A549 (cell line): ENCODE data around the gene OTC. TPM values are rescaled to one million over a fixed set of nuclear protein-coding genes. Genes with fewer than 3 reads are reported as not detected.

ENCODE experiments used
- ATAC-seq, 2 experiments: fragments of 200-7000 bp in 1 of 2; fragments of >200 bp in 1 of 2; cut with Nextera tagmentation in 1 of 2; cut with Tn5 transposase in 1 of 2; 3 replicates each; pipeline versions ENCODE4 v1.8.0 to v1.9.1; 2018 to 2020; ENCODE audit warnings: mild to moderate bottlenecking in 1 of 2, moderate library complexity in 1 of 2
- CTCF ChIA-PET: fragments of 300-600 bp; sonication (Branson Sonifier 250); formaldehyde crosslinking; extraction: SDS; loops from one replicate; lab custom pipeline; 2021; ENCODE audit warnings: antibody characterized with exemption, inconsistent platforms; lab: Yijun Ruan, JAX
- POLR2A ChIA-PET: fragments of 350-600 bp; formaldehyde crosslinking; extraction: SDS; loops from one replicate; lab custom pipeline; 2021; ENCODE audit warnings: antibody characterized with exemption, inconsistent platforms; lab: Yijun Ruan, JAX
- DNase-seq, 2 experiments: peaks; one replicate each; pipeline versions ENCODE4 v3.0.0 to v3.0.0-alpha.2; 2011 to 2016; ENCODE audit warnings: low read depth in 1 of 2, low spot score in 1 of 2
- FAIRE-seq: peaks from 2 replicates; lab custom pipeline; 2011; peaks lifted over from hg19 to GRCh38; lab: Jason Lieb, UNC
- H3K27ac ChIP-seq, 2 experiments: fragments of >200 bp; sonication (Bioruptor Twin); formaldehyde crosslinking; 3 replicates each; pipeline ENCODE4 v1.5.1; 2016 to 2017
- H3K4me1 ChIP-seq: fragments of >200 bp; sonication (Bioruptor Twin); formaldehyde crosslinking; 3 replicates; pipeline ENCODE4 v1.6.1; 2016
- H3K4me2 ChIP-seq: fragments of >200 bp; sonication (Bioruptor Twin); formaldehyde crosslinking; 3 replicates; pipeline ENCODE4 v1.6.1; 2016
- H3K4me3 ChIP-seq: fragments of >200 bp; sonication (Bioruptor Twin); formaldehyde crosslinking; 3 replicates; pipeline ENCODE4 v1.5.1; 2016
- H3K9me3 ChIP-seq: fragments of >200 bp; sonication (Bioruptor Twin); formaldehyde crosslinking; 3 replicates; pipeline ENCODE4 v1.6.1; 2016
- ATOH8 ChIP-seq: fragments of 250-450 bp; sonication (Bioruptor Pico); IDR thresholded peaks from 2 replicates; pipeline ENCODE4 v1.5.0; 2020; ENCODE audit warnings: low read depth, mild to moderate bottlenecking, moderate library complexity
- BHLHE40 ChIP-seq: IDR thresholded peaks from 2 replicates; pipeline ENCODE4 v1.6.1; 2012; ENCODE audit warnings: low read depth, low read length, inconsistent platforms
- CBX8 ChIP-seq: fragments of 200-600 bp; sonication (generic); IDR thresholded peaks from 2 replicates; pipeline ENCODE4 v1.6.1; 2016
- CHD4 ChIP-seq: fragments of 200-600 bp; sonication (generic); IDR thresholded peaks from 2 replicates; pipeline ENCODE4 v1.6.1; 2016; ENCODE audit warnings: antibody characterized with exemption, mild to moderate bottlenecking, borderline replicate concordance
- EHMT2 ChIP-seq: fragments of 200-600 bp; sonication (generic); IDR thresholded peaks from 2 replicates; pipeline ENCODE4 v1.6.1; 2016; ENCODE audit warnings: antibody characterized with exemption, low read depth, mild to moderate bottlenecking, moderate library complexity
- ELK1 ChIP-seq: fragments of 150-350 bp; IDR thresholded peaks from 2 replicates; pipeline ENCODE4 v1.6.1; 2014; ENCODE audit warnings: low read depth, mild to moderate bottlenecking, low read length
- EP300 ChIP-seq, 2 experiments: fragments of >200 bp; sonication (Bioruptor Twin); formaldehyde crosslinking; IDR thresholded peaks; 2 replicates in 1 of 2; 3 replicates in 1 of 2; pipeline ENCODE4 v1.6.1; 2016 to 2017
- ESRRA ChIP-seq: fragments of 150-350 bp; IDR thresholded peaks from 2 replicates; pipeline ENCODE4 v1.6.1; 2014; ENCODE audit warnings: mild to moderate bottlenecking, low read length, borderline replicate concordance
- FOSB ChIP-seq: fragments of 250-450 bp; sonication (Bioruptor Pico); IDR thresholded peaks from 2 replicates; pipeline ENCODE4 v1.5.0; 2020; ENCODE audit warnings: mild to moderate bottlenecking, moderate library complexity
- FOSL2 ChIP-seq, 2 experiments: fragments of 450-650 bp in 1 of 2; fragments of >200 bp in 1 of 2; sonication (Bioruptor Twin) in 1 of 2; formaldehyde crosslinking; IDR thresholded peaks; 2 replicates each; pipeline versions ENCODE4 v1.5.0 to v1.6.1; 2016 to 2020; ENCODE audit warnings: mild to moderate bottlenecking in 1 of 2, moderate library complexity in 1 of 2
- GATA3 ChIP-seq: IDR thresholded peaks from 2 replicates; pipeline ENCODE4 v1.6.1; 2012; ENCODE audit warnings: borderline replicate concordance
- HDAC2 ChIP-seq: fragments of 200-600 bp; sonication (generic); IDR thresholded peaks from 2 replicates; pipeline ENCODE4 v1.6.1; 2016
- HES2 ChIP-seq: fragments of >200 bp; sonication (Bioruptor Twin); formaldehyde crosslinking; IDR thresholded peaks from 2 replicates; pipeline ENCODE4 v1.6.1; 2016
- HEYL ChIP-seq: fragments of 250-450 bp; sonication (Bioruptor Pico); IDR thresholded peaks from 2 replicates; pipeline ENCODE4 v1.8.0; 2021; ENCODE audit warnings: mild to moderate bottlenecking, moderate library complexity
- HOXB5 ChIP-seq: fragments of 250-450 bp; sonication (Bioruptor Pico); IDR thresholded peaks from 2 replicates; pipeline ENCODE4 v1.5.0; 2020; ENCODE audit warnings: mild to moderate bottlenecking, moderate library complexity
- JUN ChIP-seq, 2 experiments: fragments of >200 bp; sonication (Bioruptor Twin); formaldehyde crosslinking; IDR thresholded peaks; 2 replicates in 1 of 2; 3 replicates in 1 of 2; pipeline ENCODE4 v1.6.1; 2016 to 2017
- MAX ChIP-seq: IDR thresholded peaks from 2 replicates; pipeline ENCODE4 v1.6.1; 2012
- MAZ ChIP-seq: fragments of 150-350 bp; IDR thresholded peaks from 2 replicates; pipeline ENCODE4 v1.6.1; 2014; ENCODE audit warnings: antibody characterized with exemption, low read depth, low read length, borderline replicate concordance
- RAD21 ChIP-seq, 2 experiments: fragments of >200 bp in 1 of 2; sonication (Bioruptor Twin) in 1 of 2; formaldehyde crosslinking in 1 of 2; IDR thresholded peaks in 1 of 2; conservative IDR thresholded peaks in 1 of 2; 2 replicates in 1 of 2; 3 replicates in 1 of 2; pipeline ENCODE4 v1.6.1; 2012 to 2018; ENCODE audit warnings: inconsistent platforms in 1 of 2
- RARB ChIP-seq: fragments of 250-450 bp; sonication (Bioruptor Pico); IDR thresholded peaks from 2 replicates; pipeline ENCODE4 v1.8.0; 2021; ENCODE audit warnings: mild to moderate bottlenecking, moderate library complexity
- REST ChIP-seq: fragments of 200-600 bp; sonication (generic); IDR thresholded peaks from 2 replicates; pipeline ENCODE4 v1.6.1; 2016; ENCODE audit warnings: antibody characterized with exemption, mild to moderate bottlenecking, moderate library complexity
- RFX5 ChIP-seq: fragments of 450-650 bp; IDR thresholded peaks from 2 replicates; pipeline ENCODE4 v1.7.1; 2014; ENCODE audit warnings: antibody characterized with exemption, mild to moderate bottlenecking, moderate library complexity
- RNF2 ChIP-seq: fragments of 200-600 bp; sonication (generic); IDR thresholded peaks from 2 replicates; pipeline ENCODE4 v1.6.1; 2016; ENCODE audit warnings: low read depth, mild to moderate bottlenecking, antibody characterized with exemption, moderate library complexity, borderline replicate concordance
- TP53 ChIP-seq: fragments of 250-450 bp; sonication (Bioruptor Pico); IDR thresholded peaks from 2 replicates; pipeline ENCODE4 v1.5.0; 2021; ENCODE audit warnings: mild to moderate bottlenecking, moderate library complexity
- ZC3H11A ChIP-seq: fragments of 450-650 bp; IDR thresholded peaks from 2 replicates; pipeline ENCODE4 v1.6.1; 2014; ENCODE audit warnings: antibody characterized with exemption, mild to moderate bottlenecking
- ZFP36 ChIP-seq: fragments of 450-650 bp; IDR thresholded peaks from 2 replicates; pipeline ENCODE4 v1.6.1; 2014; ENCODE audit warnings: borderline replicate concordance; ENCODE audit not compliant: partially characterized antibody
- WGBS: methylation state at CpG from one replicate; pipeline ENCODE4 v1.1.6; 2017; ENCODE audit errors: missing lambda C conversion rate; 5-methylcytosine and 5-hydroxymethylcytosine counted together
- polyA minus RNA-seq: library from RNA; depleted of rRNA, polyadenylated mRNA; stranded (reverse); fragments of >200 nt; gene quantifications from 2 replicates; pipeline ENCODE4 v1.2.3, GENCODE V29; 2011; rRNA and poly(A)+ RNA removed
- polyA plus RNA-seq, 4 experiments: library from polyadenylated mRNA; depleted of rRNA in 3 of 4; stranded (reverse); fragments of >200 nt; fragmentation: RNase III in 1 of 4; extraction: RNeasy Plus Mini Kit Qiagen cat#74134 plus additional on column Dnase treatment in 1 of 4; gene quantifications; 2 replicates in 3 of 4; 3 replicates in 1 of 4; pipeline ENCODE4 v1.2.3, GENCODE V29; 2011 to 2017

OTC gene
- polyA plus RNA-seq (2011; rRNA removed): not detected in 2 replicates
- polyA plus RNA-seq (2012; cell fraction: cytosol; rRNA removed): not detected in 2 replicates
- polyA plus RNA-seq (2012; cell fraction: nucleus; rRNA removed): not detected in 2 replicates
- polyA plus RNA-seq (2017; fragmentation: RNase III; extraction: RNeasy Plus Mini Kit Qiagen cat#74134 plus additional on column Dnase treatment): not detected in 3 replicates
- polyA minus RNA-seq: not detected in 2 replicates

- CTCF ChIA-PET: no interaction called here
- no peaks in the 10 kb centered on the region for H3K4me1 ChIP-seq
- POLR2A ChIA-PET: no interaction called here
- no peak within 1 kb of the TSS for H3K4me2 ChIP-seq
- TF ChIP-seq CBX8: no peak
- no peak for TF ChIP-seq MAZ
- no peak for TF ChIP-seq EHMT2
- TF ChIP-seq EP300 (IDR thresholded peaks at IDR 0.05): no peak
- TF ChIP-seq RARB (CRISPR knock-in tag): no peak
- TF ChIP-seq HEYL (CRISPR knock-in tag): no peak
- DNase-seq (no peak), FAIRE-seq (no peak), ATAC-seq (no peak)
- no peak within 1 kb of the TSS for H3K4me3 ChIP-seq
- no peaks in the 10 kb centered on the region for H3K9me3 ChIP-seq
- no peak within 1 kb of the TSS for H3K27ac ChIP-seq
- WGBS: 56% methylated on average over 4 of the region's 4 CpGs
Measured at GRCh38 chrX:38352362-38352761, at the start of gene OTC. OTC (plus strand) TSS chrX:38352604; CDS start chrX:38352697, 93 bp downstream.

- Histone ChIP-seq H3K4me1 (no peaks in the 10 kb centered on the region), H3K4me2 (no peak overlapping the region), H3K27ac (no peak overlapping the region), H3K9me3 (no peaks in the 10 kb centered on the region), H3K4me3 (no peak overlapping the region)
- CTCF ChIA-PET: interaction anchor here (1.0 to 3.4 kb wide), 5 partner anchors 9 to 36 kb away, joined by 3 to 22 read pairs (median 4); partner anchors contain the start of gene RPGR
- peak in 1 of 2 experiments; percentile 22 for DNase-seq
- peak in 1 of 2 experiments; percentile 79; a peak in 3 of 6 replicates for ATAC-seq
- POLR2A ChIA-PET: no interaction called here
- no peak for FAIRE-seq
- TF ChIP-seq RNF2 (no peak), FOSL2 (IDR thresholded peaks at IDR 0.05) (no peak), FOSL2 (CRISPR knock-in tag; IDR thresholded peaks at IDR 0.05) (no peak), REST (no peak), ESRRA (no peak), FOSB (CRISPR knock-in tag) (no peak), GATA3 (no peak), RARB (CRISPR knock-in tag) (no peak), RAD21 (conservative IDR thresholded peaks at IDR 0.05 in 1 of 2, IDR thresholded peaks at IDR 0.05 in 1 of 2) (no peak), TP53 (CRISPR knock-in tag) (no peak), BHLHE40 (no peak), HES2 (no peak)
- whole genome bisulfite sequencing: 38% methylated on average over 4 of the region's 4 CpGs
Measured at GRCh38 chrX:38304010-38304409, 48.4 kb upstream of the OTC start.

GRCh38 chrX:38305971-38306370 is 46.4 kb upstream of the OTC start:
- 91% methylated on average over 3 of the region's 3 CpGs for WGBS
- H3K9me3 ChIP-seq: no peaks in the 10 kb centered on the region
- FAIRE-seq (no peak), DNase-seq (no peak), ATAC-seq (no peak)
- no peak overlapping the region for H3K4me2 ChIP-seq
- H3K27ac ChIP-seq: no peak overlapping the region
- TF ChIP-seq ZFP36 (no peak), HOXB5 (CRISPR knock-in tag) (no peak), RFX5 (no peak), FOSB (CRISPR knock-in tag) (no peak), CHD4 (no peak), FOSL2 (IDR thresholded peaks at IDR 0.05) (no peak), FOSL2 (CRISPR knock-in tag; IDR thresholded peaks at IDR 0.05) (no peak), ATOH8 (CRISPR knock-in tag) (no peak), ELK1 (no peak), MAZ (no peak), MAX (no peak), RARB (CRISPR knock-in tag) (no peak), JUN (IDR thresholded peaks at IDR 0.05) (no peak), EP300 (IDR thresholded peaks at IDR 0.05) (no peak), HDAC2 (no peak), ESRRA (no peak), ZC3H11A (no peak)
- ChIA-PET CTCF (interaction anchor here (0.7 to 1.5 kb wide), 3 partner anchors 21 to 113 kb away, joined by 3 read pairs; partner anchors contain the start of gene RPGR), POLR2A (no interaction called here)
- H3K4me3 ChIP-seq: no peak overlapping the region
- no peaks in the 10 kb centered on the region for H3K4me1 ChIP-seq
